Measurements from ENCODE around the gene ARMC6. TPM values are rescaled to one million over a fixed set of nuclear protein-coding genes. Genes with fewer than 3 reads are reported as not detected.

Gene ARMC6
- total and polyA plus RNA-seq, 2 of the 13 experiments (the other 11 are each of a cell fraction or from before 2014, with no cell fraction given): 16.2 to 36.8 TPM

GRCh38 chr19:19064098-19064722, 30.8 kb downstream of the ARMC6 start (continued):
- TF ChIP-seq ZNF607 (CRISPR knock-in tag; IDR thresholded peaks at IDR 0.05; ENCODE audit: borderline replicate concordance) (no peak), ZNF124 (CRISPR knock-in tag; IDR thresholded peaks at IDR 0.05) (no peak), FOXK1 (CRISPR knock-in tag; IDR thresholded peaks at IDR 0.05; ENCODE audit: borderline replicate concordance, low read depth) (no peak), ZBTB49 (CRISPR knock-in tag; IDR thresholded peaks at IDR 0.05; ENCODE audit: borderline replicate concordance) (no peak), ZNF234 (CRISPR knock-in tag; conservative IDR thresholded peaks at IDR 0.05) (no peak), ZBTB20 (CRISPR knock-in tag; IDR thresholded peaks at IDR 0.05; ENCODE audit: borderline replicate concordance, low read depth) (no peak), ZNF660 (CRISPR knock-in tag; IDR thresholded peaks at IDR 0.05; ENCODE audit: borderline replicate concordance, low read depth) (no peak), ESRRA (CRISPR knock-in tag; IDR thresholded peaks at IDR 0.05; ENCODE audit: low read depth) (peak; percentile 26; the same call in 1 of the 2 replicates), DPF2 (CRISPR knock-in tag; IDR thresholded peaks at IDR 0.05; ENCODE audit: borderline replicate concordance, low read depth) (no peak), RELA (CRISPR knock-in tag; IDR thresholded peaks at IDR 0.05) (no peak), ZNF790 (CRISPR knock-in tag; IDR thresholded peaks at IDR 0.05; ENCODE audit: borderline replicate concordance) (no peak)
- TF ChIP-seq, protein P1, sequence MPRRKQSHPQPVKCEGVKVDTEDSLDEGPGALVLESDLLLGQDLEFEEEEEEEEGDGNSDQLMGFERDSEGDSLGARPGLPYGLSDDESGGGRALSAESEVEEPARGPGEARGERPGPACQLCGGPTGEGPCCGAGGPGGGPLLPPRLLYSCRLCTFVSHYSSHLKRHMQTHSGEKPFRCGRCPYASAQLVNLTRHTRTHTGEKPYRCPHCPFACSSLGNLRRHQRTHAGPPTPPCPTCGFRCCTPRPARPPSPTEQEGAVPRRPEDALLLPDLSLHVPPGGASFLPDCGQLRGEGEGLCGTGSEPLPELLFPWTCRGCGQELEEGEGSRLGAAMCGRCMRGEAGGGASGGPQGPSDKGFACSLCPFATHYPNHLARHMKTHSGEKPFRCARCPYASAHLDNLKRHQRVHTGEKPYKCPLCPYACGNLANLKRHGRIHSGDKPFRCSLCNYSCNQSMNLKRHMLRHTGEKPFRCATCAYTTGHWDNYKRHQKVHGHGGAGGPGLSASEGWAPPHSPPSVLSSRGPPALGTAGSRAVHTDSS (CRISPR knock-in tag; conservative IDR thresholded peaks at IDR 0.05): no peak
- TF ChIP-seq, protein P2, sequence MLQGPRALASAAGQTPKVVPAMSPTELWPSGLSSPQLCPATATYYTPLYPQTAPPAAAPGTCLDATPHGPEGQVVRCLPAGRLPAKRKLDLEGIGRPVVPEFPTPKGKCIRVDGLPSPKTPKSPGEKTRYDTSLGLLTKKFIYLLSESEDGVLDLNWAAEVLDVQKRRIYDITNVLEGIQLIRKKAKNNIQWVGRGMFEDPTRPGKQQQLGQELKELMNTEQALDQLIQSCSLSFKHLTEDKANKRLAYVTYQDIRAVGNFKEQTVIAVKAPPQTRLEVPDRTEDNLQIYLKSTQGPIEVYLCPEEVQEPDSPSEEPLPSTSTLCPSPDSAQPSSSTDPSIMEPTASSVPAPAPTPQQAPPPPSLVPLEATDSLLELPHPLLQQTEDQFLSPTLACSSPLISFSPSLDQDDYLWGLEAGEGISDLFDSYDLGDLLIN (CRISPR knock-in tag; IDR thresholded peaks at IDR 0.05; ENCODE audit: borderline replicate concordance): no peak
- TF ChIP-seq, protein P3, sequence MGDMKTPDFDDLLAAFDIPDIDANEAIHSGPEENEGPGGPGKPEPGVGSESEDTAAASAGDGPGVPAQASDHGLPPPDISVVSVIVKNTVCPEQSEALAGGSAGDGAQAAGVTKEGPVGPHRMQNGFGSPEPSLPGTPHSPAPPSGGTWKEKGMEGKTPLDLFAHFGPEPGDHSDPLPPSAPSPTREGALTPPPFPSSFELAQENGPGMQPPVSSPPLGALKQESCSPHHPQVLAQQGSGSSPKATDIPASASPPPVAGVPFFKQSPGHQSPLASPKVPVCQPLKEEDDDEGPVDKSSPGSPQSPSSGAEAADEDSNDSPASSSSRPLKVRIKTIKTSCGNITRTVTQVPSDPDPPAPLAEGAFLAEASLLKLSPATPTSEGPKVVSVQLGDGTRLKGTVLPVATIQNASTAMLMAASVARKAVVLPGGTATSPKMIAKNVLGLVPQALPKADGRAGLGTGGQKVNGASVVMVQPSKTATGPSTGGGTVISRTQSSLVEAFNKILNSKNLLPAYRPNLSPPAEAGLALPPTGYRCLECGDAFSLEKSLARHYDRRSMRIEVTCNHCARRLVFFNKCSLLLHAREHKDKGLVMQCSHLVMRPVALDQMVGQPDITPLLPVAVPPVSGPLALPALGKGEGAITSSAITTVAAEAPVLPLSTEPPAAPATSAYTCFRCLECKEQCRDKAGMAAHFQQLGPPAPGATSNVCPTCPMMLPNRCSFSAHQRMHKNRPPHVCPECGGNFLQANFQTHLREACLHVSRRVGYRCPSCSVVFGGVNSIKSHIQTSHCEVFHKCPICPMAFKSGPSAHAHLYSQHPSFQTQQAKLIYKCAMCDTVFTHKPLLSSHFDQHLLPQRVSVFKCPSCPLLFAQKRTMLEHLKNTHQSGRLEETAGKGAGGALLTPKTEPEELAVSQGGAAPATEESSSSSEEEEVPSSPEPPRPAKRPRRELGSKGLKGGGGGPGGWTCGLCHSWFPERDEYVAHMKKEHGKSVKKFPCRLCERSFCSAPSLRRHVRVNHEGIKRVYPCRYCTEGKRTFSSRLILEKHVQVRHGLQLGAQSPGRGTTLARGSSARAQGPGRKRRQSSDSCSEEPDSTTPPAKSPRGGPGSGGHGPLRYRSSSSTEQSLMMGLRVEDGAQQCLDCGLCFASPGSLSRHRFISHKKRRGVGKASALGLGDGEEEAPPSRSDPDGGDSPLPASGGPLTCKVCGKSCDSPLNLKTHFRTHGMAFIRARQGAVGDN (CRISPR knock-in tag; IDR thresholded peaks at IDR 0.05): no peak; the same call in 1 of the 2 replicates
- TF ChIP-seq, protein P4, sequence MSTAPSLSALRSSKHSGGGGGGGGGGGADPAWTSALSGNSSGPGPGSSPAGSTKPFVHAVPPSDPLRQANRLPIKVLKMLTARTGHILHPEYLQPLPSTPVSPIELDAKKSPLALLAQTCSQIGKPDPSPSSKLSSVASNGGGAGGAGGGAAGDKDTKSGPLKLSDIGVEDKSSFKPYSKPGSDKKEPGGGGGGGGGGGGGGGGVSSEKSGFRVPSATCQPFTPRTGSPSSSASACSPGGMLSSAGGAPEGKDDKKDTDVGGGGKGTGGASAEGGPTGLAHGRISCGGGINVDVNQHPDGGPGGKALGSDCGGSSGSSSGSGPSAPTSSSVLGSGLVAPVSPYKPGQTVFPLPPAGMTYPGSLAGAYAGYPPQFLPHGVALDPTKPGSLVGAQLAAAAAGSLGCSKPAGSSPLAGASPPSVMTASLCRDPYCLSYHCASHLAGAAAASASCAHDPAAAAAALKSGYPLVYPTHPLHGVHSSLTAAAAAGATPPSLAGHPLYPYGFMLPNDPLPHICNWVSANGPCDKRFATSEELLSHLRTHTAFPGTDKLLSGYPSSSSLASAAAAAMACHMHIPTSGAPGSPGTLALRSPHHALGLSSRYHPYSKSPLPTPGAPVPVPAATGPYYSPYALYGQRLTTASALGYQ (CRISPR knock-in tag; IDR thresholded peaks at IDR 0.05): no peak

All from HepG2 (cell line).